HG03520 (cell line): ENCODE results near the gene RALGDS.
"Not testable (repeated sequence)": the region's sequence is repeated elsewhere in the genome, so short reads cannot be mapped to it uniquely, and the experiment has no call there.

Experiments
- ATAC-seq: cut with Tn5 transposase; IDR thresholded peaks from one replicate; pipeline ENCODE4 v1.9.1; 2021; ENCODE audit warnings: mild to moderate bottlenecking, moderate library complexity; ENCODE audit not compliant: unreplicated experiment

Gene RALGDS

GRCh38 chr9:133121198-133121914 is at the start of gene RALGDS:
Gene RALGDS (minus strand): TSS chr9:133121240. CDS start chr9:133121154, 86 bp downstream.
- ATAC-seq: peak; percentile 55

- no peak for ATAC-seq
These were observed 49.7 kb upstream of the RALGDS start for GRCh38 chr9:133170716-133171115.

GRCh38 chr9:133169687-133170086 is 48.6 kb upstream of the RALGDS start:
- ATAC-seq: not testable (repeated sequence)

GRCh38 chr9:133169102-133169501 is 48.1 kb upstream of the RALGDS start:
- ATAC-seq: no peak

GRCh38 chr9:133168432-133168831 is 47.4 kb upstream of the RALGDS start:
- ATAC-seq: no peak

- no peak for ATAC-seq
These were observed 46.7 kb upstream of the RALGDS start for GRCh38 chr9:133167769-133168168.

- ATAC-seq: no peak
These were observed 46.2 kb upstream of the RALGDS start for GRCh38 chr9:133167096-133167730.

GRCh38 chr9:133166392-133166791 is 45.4 kb upstream of the RALGDS start:
- ATAC-seq: no peak

GRCh38 chr9:133165452-133165730 is 44.4 kb upstream of the RALGDS start:
- ATAC-seq: no peak

- no peak for ATAC-seq
These were observed 43.2 kb upstream of the RALGDS start for GRCh38 chr9:133164191-133164590.

- ATAC-seq: no peak
These were observed 42.6 kb upstream of the RALGDS start, which contains the start of gene GBGT1 for GRCh38 chr9:133163504-133164172. Gene GBGT1 (minus strand): TSS chr9:133163914. CDS start chr9:133162412, 1,502 bp downstream.

GRCh38 chr9:133162861-133163503 is 41.9 kb upstream of the RALGDS start:
- no peak for ATAC-seq

- no peak for ATAC-seq
These were observed 40.5 kb upstream of the RALGDS start for GRCh38 chr9:133161547-133161950.

GRCh38 chr9:133160742-133161546 is 39.9 kb upstream of the RALGDS start:
- no peak for ATAC-seq

- ATAC-seq: no peak
These were observed 37.7 kb upstream of the RALGDS start for GRCh38 chr9:133158695-133159094.

GRCh38 chr9:133155156-133155555 is 34.1 kb upstream of the RALGDS start:
- no peak for ATAC-seq

- ATAC-seq: no peak
These were observed 33.3 kb upstream of the RALGDS start for GRCh38 chr9:133154097-133154989.

GRCh38 chr9:133153227-133154096 is 32.4 kb upstream of the RALGDS start:
- ATAC-seq: no peak
